GM10847 (cell line): ENCODE data around the gene CEP290.

ENCODE experiments used
- POLR2A ChIP-seq: IDR thresholded peaks from 2 replicates; pipeline ENCODE4 v1.6.1; 2011; ENCODE audit not compliant: insufficient read length; ENCODE audit errors: extremely low read depth

CEP290 gene, protein sequence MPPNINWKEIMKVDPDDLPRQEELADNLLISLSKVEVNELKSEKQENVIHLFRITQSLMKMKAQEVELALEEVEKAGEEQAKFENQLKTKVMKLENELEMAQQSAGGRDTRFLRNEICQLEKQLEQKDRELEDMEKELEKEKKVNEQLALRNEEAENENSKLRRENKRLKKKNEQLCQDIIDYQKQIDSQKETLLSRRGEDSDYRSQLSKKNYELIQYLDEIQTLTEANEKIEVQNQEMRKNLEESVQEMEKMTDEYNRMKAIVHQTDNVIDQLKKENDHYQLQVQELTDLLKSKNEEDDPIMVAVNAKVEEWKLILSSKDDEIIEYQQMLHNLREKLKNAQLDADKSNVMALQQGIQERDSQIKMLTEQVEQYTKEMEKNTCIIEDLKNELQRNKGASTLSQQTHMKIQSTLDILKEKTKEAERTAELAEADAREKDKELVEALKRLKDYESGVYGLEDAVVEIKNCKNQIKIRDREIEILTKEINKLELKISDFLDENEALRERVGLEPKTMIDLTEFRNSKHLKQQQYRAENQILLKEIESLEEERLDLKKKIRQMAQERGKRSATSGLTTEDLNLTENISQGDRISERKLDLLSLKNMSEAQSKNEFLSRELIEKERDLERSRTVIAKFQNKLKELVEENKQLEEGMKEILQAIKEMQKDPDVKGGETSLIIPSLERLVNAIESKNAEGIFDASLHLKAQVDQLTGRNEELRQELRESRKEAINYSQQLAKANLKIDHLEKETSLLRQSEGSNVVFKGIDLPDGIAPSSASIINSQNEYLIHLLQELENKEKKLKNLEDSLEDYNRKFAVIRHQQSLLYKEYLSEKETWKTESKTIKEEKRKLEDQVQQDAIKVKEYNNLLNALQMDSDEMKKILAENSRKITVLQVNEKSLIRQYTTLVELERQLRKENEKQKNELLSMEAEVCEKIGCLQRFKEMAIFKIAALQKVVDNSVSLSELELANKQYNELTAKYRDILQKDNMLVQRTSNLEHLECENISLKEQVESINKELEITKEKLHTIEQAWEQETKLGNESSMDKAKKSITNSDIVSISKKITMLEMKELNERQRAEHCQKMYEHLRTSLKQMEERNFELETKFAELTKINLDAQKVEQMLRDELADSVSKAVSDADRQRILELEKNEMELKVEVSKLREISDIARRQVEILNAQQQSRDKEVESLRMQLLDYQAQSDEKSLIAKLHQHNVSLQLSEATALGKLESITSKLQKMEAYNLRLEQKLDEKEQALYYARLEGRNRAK (N-terminal part only)

DNA sequence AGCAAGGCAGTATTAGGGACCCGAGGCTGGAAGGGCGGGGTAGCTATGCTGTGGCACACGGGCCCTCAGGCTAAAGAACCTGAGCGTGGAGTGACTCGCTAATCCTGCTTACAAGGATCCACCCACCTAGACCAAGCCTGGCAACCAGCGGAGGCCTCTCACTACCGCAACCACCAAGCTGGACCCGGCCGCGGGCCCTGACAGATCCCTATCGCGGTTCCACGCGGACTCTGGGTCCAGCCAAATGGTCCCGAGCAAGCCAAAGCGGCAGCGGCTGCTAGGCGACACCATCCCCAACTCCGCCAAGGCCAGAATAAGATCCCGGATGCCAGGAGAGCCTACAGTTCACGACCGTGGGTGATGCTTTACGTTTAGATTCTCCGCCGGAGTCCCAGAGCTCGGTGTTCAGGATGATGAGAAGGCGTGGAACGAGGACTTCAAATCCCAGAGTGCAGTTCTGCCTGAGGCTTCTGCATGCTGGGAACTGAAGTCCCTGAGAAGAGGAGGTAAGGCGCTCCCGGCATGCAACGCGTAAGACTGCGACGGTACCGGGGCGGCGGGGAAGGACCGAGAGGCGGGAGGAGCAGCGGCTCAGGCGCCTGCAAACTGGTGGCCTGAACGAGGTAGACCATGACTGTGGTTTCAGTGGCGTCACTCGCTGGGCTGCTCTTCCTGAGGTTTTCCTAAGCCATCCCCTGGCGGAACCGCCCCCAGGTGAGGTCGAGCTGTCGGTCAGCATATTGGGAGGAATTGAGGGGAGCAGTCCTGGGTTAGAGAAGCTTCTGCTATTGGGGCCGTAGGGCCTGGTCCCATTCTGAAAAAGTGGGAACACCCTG, at the start of gene CEP290, which contains the start of gene TMTC3:
Gene CEP290 (minus strand): TSS at position 315 of the 836 bp plus-strand sequence. CDS start 781 bp downstream, outside the sequence.
Gene TMTC3 (plus strand): TSS at position 534 of the 836 bp plus-strand sequence. CDS start 6,009 bp downstream, outside the sequence.
- peak; percentile 31 for TF ChIP-seq POLR2A

DNA sequence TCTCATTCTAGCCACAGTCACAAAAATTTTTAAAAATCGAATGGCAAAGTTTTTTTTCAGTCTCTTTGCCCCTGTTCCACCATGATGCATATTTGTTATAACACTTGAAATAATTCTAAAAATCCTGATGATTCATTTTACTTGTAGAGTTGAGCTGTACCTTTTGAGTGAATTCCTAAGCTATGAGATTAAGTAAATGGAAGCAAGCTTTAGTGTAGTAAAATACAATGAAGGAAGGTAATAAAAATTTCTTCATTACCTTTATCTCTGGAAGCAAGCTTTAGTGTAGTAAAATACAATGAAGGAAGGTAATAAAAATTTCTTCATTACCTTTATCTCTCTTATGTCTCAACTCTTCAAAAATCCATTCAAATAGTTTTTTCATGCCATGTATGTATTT, 46.3 kb upstream of the CEP290 start:
- no peak for TF ChIP-seq POLR2A

DNA sequence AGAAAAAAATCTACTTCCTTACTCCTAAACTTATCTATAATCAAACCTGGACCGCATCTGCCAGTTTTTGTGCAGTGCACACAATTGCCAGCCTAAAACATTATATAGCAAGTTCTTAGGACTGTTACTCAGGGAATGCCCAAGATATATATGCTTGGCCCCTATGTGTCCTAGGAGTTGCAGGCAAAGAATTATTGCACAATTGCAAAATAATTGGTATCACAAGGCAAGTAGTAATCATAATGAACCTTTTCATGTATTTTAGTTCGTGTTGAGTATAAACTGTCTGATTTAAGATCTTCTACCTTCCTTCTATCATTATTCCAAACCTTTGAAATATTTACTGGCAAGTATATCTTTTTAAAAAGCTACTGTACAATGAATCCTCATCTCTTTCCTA, 45.7 kb upstream of the CEP290 start:
- TF ChIP-seq POLR2A, result no peak

DNA sequence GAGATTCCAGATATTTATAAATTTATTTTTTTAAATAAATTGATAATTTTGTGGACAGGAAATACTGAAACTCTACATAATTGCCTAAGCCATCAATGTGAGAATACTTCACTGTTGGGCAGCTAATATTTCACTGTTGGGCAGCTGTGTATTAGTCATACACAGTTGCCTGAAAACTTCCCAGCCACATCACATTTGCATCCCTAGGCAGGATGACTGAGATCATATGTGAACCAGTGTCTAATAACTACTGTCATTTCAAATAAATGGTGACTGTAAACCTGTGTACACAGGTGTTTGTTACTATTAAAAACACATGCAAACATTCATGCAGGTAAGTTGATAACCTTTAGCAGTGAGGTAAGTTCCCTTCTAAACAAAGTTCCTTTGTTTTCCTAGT, 44.1 kb upstream of the CEP290 start:
- TF ChIP-seq POLR2A, result no peak

DNA sequence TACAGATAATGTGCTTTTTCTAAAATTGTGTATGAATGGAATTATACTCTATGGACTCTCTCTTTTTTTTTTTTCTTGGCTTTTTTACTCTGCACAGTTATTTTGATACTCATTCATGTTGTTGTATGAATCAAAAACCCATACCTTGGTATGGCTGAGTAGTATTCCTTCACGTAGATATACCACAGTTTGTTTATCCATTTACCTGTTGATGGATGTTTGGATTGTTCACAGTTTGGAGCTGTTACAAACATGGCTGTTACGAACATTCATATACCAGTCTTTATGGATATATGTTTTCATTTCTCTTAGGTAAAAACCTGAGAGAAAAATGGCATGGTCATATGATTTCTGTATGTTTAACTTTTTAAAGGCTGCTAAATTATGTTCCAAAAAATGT, 43.4 kb upstream of the CEP290 start:
- no peak for TF ChIP-seq POLR2A

DNA sequence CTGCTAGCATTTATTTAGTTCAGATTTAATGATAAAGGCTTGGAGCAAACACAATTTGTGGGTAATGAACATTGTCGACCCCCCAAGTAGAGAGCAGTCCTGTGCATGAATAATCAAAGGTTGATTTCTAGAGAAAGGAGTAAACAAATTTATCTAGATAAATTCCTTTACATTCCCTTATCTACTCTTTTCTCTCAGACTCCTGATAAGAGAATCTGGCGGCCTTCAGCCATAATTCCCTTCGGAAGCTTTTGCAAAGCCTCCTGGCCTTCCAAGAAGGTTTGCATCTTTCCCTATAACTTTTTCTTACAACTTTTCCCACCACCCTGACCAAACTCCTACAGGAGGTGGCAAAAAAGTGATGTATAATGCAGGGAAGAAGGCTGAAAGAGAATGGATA, 42.3 kb upstream of the CEP290 start:
- no peak for TF ChIP-seq POLR2A

DNA sequence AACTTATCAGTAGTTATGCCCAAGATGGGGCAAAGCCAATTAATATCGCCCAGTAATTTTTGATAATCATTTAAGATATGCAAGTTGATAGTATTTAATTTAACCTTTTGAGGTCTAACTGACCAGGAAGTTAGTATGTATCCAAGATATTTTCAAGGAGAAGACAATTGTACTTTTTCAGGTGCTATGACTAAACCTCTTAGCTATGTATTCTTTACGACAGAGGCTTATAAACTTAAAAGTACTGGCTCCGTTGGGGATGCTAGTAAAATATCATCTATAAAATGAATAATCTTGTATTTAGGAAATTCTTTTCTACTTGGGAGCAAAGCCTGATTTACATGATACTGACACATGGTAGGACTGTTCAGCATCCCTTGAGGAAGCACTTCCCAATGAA, 40.5 kb upstream of the CEP290 start:
- no peak for TF ChIP-seq POLR2A

DNA sequence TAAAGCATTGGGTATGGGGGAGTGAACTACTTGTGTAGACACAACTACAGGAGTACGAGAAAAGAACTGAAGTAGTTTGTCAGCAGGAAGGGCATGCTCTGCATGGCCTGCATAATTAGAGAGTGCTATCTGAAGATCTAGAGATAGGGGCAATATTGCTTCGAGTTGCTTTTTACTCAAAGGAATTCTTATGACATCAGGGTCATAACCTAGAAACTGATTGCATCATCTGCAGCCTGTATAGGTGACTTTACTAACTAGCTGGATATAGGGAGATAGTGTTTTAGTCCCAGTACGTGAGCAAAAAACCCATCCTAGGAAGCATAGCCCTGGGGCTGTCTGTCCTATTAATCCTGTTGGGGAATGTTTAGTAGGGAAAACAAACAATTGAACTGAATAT, 40.0 kb upstream of the CEP290 start:
- TF ChIP-seq POLR2A, result no peak

DNA sequence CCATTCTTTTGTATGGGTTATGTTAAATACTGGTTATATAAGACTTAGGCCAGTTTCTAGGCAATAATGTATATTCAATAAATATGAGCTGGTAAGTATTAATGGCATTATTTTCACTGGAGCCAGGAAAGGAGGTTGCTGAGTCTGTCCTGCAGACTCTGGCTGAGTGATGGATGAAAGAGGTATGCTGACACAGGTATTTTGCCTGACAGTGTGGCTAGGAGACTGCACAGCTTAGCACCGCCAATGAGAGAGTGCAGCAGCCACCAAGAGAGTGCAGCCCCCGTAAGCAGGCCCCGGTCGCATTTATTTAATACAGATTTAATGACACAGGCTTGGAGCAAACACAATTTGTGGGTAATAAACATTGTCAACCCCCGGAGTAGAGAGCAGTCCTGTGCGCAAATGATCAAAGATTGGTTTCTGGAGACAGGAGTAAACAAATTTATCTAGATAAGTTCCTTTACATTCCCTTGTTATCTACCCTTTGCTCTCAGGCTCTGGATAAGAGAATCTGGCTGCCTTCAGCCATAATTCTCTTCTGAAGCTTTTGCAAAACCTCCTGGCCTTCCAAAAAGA, 37.6 kb upstream of the CEP290 start:
- no peak for TF ChIP-seq POLR2A

DNA sequence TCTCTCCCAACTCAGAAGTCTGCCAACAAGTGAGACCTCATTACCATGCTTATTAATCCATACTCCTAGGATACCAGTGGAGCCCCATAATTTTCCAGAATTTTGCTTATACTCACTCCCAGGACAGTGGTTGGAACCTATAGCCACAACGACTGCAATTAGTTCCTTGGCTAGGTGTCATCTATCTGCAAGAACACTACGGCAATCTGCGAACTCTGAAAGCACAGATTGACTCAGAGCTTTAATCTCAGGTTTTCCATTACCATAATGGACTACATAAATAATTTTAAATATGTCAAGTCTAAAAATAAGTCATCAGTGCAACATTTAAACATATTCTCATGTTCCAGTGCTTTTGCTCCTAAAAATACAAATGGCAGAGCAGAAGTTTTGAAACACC, 33.7 kb upstream of the CEP290 start:
- no peak for TF ChIP-seq POLR2A

DNA sequence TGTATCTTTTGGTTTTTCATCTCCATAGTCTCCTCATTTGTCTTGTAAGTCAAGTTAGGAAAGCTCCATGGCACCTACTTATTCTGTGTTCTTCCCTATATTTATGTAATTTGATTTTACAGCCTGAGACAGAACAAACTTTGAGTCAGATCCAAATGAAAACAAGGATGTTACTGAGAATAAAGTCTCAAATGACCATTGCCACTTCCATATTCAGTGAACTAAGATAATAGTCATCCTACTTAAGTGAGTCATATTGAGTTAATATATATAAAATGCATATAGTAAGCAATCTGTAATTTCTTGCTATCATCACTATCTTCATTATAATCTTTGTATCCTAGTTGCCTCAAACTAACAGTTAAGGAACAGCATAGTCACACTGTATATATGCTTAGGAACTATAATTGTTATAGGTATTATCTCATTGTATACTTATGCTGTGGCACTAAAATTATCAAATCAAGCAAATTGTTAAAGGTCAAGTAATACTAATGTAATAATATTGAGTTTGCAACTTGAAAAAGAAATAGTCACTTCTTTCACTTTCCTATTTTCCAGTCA, 31.0 kb upstream of the CEP290 start:
- no peak for TF ChIP-seq POLR2A

DNA sequence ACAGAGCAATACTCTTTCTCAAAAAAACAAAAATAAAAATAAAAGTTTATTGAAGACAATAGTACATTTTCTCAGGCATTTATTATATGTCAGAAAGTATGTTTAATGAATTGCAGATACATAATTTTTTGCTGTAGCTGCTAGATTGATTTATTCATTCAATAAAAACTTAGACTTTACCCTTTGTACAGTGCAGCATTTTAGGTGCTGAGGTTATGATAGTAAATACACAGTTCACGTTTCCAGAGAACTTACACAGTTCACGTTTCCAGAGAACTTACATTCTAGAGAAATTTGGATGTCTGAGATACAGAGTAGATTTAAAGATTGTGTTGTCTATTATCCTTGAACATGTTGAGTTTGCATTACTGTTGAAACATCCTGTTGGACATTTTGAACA, 25.5 kb upstream of the CEP290 start:
- no peak for TF ChIP-seq POLR2A

DNA sequence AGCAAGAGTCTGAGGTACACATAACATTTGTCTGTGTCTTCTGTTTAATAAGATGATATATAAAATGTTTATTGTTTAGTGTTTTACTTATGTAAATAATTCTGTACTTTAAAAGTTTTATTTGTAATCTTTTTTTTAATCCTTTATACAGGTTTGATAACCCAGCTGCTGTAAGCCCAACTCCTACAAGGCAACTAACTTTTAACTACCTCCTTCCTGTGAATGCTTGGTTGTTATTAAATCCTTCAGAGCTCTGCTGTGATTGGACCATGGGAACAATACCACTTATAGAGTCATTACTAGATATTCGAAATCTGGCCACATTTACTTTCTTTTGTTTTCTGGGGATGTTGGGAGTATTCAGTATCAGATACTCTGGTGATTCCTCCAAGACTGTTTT, 24.3 kb upstream of the CEP290 start:
- no peak for TF ChIP-seq POLR2A

DNA sequence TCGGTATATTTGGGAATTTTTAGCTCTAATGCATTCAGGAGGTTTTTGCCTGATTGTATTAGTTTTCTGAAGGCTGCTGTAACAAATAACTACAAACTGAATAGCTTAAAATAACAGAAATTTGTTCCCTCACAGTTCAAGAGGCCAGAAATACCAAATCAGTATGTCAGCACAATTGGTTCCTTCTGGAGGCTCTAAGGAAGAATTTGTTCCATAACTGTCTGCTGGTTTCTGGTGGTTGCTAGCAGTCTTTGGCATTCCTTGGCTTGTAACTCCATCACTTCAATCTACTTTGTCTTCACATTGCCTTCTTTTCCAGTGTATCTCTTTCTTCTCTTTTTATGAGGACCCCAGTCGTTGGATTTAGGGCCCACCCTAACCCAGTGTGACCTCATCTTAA, 21.5 kb upstream of the CEP290 start:
- no peak for TF ChIP-seq POLR2A
